GM19099 (cell line): ENCODE measurements around the gene CDKAL1.

Experiments used
- POLR2A ChIP-seq: IDR thresholded peaks from 3 replicates; pipeline ENCODE4 v1.6.1; 2011; ENCODE audit warnings: low read depth; ENCODE audit not compliant: insufficient read length; ENCODE audit errors: extremely low read depth

The CDKAL1 gene

GRCh38 chr6:21227486-21227885, 693.2 kb downstream of the CDKAL1 start:
- TF ChIP-seq POLR2A, result no peak

DNA sequence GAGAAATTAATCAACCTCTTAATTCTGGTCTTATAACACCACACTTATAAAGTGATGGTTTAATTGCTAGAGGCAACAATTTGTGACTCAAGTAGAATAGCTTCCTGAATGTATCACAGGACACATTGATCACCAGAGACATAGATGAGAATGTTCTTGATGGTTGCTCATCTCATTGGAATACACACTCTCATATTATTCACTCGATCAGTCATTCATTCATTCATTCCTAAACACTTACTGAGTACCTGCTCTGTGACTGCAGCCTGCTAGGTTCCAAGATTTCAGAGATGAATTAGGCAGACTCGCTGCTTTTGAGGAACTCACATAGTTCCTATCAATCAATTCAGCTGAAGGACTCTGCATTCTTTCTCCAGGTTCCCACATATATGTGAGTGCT, 694.2 kb downstream of the CDKAL1 start:
- no peak for TF ChIP-seq POLR2A

DNA sequence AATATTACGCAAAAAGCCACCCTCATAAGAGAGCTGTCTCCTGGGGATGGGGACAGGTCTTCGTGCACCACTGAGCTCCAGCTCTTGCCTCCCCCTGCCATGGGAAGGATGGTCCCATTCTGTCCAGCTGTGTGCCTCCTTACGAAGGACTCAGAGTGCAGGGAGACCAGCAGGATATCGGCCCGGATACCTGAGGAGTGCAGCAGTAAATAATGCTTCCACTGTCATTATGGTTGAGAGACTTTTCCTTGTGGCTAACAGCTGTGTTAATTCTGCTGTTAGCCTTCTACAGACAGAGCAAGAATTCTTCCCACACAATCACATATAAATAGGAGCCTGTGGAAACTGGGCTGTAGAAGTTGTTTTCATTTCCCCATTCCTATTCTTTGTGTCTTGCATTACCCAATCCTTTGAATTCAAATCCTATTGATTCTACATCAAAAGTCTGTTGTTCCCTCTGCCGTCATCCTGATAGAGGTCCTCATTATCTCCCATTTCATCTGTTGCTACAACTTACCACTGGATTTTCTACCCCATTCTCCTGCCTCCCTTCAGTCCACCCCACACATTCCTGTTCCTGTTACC, 694.7 kb downstream of the CDKAL1 start:
- TF ChIP-seq POLR2A, result no peak

DNA sequence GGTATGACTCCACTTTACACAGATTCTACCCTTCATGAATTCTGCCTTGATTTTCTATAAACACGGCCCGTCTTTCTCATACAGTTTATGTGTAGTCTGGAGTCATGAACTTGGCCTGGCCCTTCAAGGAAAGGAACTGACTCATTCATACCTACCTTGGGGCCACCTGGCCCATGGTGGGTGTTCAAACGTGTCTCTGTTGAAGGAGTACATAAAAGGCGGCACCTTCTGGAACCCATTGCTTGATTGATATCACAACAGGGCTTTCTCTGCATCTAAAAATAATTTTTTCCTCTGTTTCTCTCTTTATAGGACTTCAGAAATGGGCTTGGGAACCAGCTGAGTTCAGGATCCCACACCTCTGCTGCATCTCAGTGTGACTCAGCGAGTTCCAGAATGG, 696.3 kb downstream of the CDKAL1 start:
- TF ChIP-seq POLR2A, result no peak

- TF ChIP-seq POLR2A, result no peak
Observed at GRCh38 chr6:21235162-21235561, 700.9 kb downstream of the CDKAL1 start.

DNA sequence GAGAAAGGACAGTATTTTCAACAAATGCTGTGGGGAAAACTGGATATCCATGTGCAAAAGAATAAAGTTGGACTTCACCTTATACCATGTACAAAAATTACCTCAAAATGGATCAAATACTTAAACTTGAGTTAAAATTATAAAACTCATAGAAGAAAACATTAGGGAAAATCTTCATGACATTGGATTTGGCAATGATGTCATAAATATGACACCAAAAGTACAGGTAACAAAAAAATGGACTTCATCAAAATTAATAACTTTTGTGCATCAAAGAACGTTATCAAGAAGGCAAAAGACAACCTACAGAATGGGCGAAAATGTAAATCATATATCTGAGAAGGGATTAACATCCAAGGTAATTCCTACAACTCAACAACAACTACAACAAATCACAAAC, 704.0 kb downstream of the CDKAL1 start:
- TF ChIP-seq POLR2A, result no peak

DNA sequence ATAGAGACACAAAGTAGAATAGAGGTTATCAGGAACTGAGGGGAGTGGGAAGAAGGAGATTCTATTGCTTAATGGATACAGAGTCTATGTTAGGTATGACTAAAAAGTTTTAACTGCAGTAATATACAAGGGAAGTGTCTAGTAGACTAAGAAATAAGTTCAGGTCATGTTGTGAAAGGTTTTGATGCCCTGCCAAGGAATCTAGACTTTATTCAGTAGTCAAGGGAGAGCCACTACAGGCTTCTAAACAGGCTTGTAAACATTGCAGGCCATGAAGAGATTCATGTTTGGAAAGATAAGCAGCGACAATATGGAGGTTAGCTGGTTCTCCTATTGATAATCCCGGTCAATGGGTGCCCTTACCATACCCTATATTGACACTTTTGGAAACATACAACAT, 706.5 kb downstream of the CDKAL1 start:
- no peak for TF ChIP-seq POLR2A

DNA sequence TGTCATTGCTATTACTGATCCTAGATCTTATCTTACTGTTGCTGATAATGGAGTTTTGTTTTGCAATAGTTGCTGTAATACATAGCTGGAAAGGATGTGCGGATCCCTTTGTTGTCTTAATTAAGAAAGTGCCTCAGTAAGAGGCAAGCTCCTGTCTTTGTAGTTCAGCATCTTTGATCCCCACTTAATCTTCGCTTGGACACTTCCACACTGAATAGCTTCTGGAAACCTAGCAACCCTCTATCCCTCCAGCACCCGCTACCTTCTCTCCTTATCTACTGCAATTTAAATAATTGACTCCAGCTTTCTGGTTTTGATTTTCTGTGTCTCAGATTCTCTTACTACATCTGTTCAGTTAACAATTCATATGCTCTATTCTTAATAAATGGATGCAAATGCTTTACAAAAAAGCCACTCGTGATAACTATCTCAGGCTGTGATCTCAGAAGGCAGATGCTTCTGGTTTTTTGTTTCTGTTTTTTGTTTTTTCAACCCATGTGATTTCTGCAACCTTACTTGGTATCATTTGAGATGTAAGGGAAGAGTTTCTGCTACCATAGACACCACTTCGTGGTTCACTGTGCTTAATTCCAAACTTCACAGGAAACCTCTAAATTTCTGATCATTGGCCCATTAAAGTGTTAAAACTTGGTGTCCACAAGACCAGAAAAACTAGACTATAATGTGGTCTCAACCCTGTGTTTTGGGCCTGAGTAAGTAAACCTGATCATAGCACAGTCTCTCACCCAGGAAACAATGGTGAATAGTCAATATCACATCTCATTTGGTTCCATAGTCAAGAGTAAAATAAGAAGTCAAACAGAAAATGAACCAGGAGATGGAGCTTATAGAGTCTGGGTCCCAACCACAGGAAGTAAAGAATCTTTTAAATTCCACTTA, 707.2 kb downstream of the CDKAL1 start:
- no peak for TF ChIP-seq POLR2A

GRCh38 chr6:21244897-21245470, 710.7 kb downstream of the CDKAL1 start:
- TF ChIP-seq POLR2A, result no peak

- no peak for TF ChIP-seq POLR2A
Observed at GRCh38 chr6:21245488-21245887, 711.2 kb downstream of the CDKAL1 start.

- no peak for TF ChIP-seq POLR2A
Observed at GRCh38 chr6:21246075-21246474, 711.8 kb downstream of the CDKAL1 start.

DNA sequence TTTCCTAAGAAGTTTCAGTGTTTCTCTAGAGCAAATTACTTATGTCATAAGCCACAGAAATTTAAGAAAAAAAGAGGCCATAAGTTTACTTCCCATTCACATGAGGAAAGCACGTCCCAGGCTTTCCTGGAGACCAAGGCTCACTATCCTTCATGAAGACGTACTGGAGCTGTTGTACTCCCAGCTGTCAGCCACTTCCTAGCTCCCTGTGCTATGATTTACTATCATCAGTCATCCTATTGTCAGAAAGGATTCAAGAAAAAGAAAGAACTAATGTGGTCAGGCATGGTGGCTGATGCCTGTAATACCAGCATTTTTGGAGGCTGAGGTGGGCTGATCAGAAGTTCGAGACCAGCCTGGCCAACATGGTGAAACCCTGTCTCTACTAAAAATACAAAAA, 721.9 kb downstream of the CDKAL1 start:
- TF ChIP-seq POLR2A, result no peak

- no peak for TF ChIP-seq POLR2A
Observed at GRCh38 chr6:21257125-21257524, 722.9 kb downstream of the CDKAL1 start.

DNA sequence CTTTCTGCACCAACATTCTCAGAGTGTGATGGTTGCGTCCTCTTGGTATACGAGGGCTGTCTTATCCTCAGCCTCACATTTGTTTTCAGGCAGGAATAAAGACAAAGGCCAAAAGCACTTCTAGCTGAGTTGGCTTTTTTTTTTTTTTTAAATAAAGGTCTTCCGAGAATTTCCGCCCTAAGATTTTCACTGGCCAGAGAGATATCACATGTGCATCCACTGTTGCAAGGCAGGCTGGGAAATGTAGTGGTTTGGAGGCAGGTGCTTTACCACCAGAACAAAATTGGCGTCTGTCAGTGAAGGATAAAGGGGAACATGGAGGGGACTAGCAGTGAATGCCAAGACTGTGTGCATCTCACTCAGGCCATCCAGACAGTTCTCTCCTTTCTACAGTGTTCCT, 724.4 kb downstream of the CDKAL1 start:
- TF ChIP-seq POLR2A, result no peak

- TF ChIP-seq POLR2A, result no peak
Observed at GRCh38 chr6:21259660-21260059, 725.4 kb downstream of the CDKAL1 start.

- TF ChIP-seq POLR2A, result no peak
Observed at GRCh38 chr6:21262504-21262903, 728.2 kb downstream of the CDKAL1 start.
